ENCODE results near the gene MYO1C.
"Not testable (repeated sequence)": the region's sequence is repeated elsewhere in the genome, so short reads cannot be mapped to it uniquely, and the experiment has no call there.

MYO1C gene

GRCh38 chr17:1461198-1461944, 31.1 kb downstream of the MYO1C start:
- no peak for DNase-seq

GRCh38 chr17:1460233-1460632, 32.3 kb downstream of the MYO1C start:
- DNase-seq, result no peak

GRCh38 chr17:1455797-1456599, 36.5 kb downstream of the MYO1C start, which contains the start of gene CRK:
CRK (minus strand) TSS chr17:1456232; CDS start chr17:1456117, 115 bp downstream.
- DNase-seq, result peak; percentile 96

- DNase-seq, result peak; percentile 70
Measured at GRCh38 chr17:1455291-1455796, 37.1 kb downstream of the MYO1C start.

GRCh38 chr17:1454541-1454940, 37.9 kb downstream of the MYO1C start:
- DNase-seq, result no peak

- not testable (repeated sequence) for DNase-seq
Measured at GRCh38 chr17:1453694-1454093, 38.8 kb downstream of the MYO1C start.

DNA sequence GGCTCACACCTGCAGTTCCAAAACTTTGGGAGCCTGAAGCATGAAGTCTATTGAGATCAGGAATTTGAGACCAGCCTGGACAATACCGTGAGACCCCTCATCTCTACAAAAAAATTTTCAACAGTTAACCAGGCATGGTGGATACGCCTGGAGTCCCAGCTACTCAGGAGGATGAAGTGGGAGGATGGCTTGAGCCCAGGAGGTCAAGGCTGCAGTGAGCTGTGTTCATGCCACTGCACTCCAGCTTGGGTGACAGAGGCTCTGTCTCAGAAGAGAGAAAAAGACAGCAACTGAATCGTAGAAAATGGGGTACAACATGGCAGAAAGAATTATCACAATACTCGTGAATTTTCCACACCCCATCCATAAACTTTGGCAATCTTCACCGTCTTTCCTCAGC, 39.6 kb downstream of the MYO1C start:
- DNase-seq, result no peak

- DNase-seq, result not testable (repeated sequence)
Measured at GRCh38 chr17:1450261-1450660, 42.2 kb downstream of the MYO1C start.

- DNase-seq, result no peak
Measured at GRCh38 chr17:1449412-1449967, 43.0 kb downstream of the MYO1C start.

DNA sequence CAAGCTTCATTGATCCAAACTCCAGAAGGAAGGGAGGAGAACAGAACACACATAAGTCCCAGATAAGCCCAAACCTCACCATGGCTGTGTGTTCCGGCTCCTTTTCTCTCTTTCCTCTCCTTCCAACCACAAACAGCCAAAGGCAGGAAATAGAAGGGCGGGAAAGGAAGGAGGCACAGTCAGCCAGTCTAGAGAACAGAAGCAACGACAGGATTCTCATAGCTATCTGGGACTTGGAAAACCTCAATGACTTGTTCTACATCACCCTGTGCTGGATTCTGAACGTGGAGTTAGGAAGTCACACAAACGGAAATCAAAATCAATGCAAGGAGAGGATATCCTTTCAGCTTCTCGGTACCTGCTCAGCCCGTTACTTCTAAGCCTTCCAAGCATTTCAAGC, 45.4 kb downstream of the MYO1C start:
- no peak for DNase-seq

GRCh38 chr17:1446201-1446600, 46.3 kb downstream of the MYO1C start:
- no peak for DNase-seq

DNA sequence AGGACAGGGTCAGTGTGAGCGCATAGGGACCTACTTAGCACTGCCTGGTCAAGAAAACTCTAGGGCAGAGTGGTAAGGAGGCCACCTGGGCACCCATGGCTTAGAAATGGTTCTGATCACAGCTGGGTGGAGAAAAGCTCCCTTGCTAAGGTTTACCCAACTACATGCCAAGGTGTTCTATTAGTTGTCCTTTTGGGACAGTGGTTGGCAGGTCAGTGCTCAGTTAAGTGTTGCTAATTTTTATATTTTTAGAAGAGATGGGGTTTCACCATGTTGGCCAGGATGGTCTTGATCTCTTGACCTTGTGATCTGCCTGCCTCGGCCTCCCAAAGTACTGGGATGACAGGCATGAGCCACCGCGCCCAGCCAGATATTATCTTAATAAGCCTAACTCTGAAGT, 46.8 kb downstream of the MYO1C start:
- not testable (repeated sequence) for DNase-seq

GRCh38 chr17:1442721-1443120, 49.8 kb downstream of the MYO1C start:
- DNase-seq, result not testable (repeated sequence)

- no peak for DNase-seq
Measured at GRCh38 chr17:1442187-1442586, 50.3 kb downstream of the MYO1C start.

DNA sequence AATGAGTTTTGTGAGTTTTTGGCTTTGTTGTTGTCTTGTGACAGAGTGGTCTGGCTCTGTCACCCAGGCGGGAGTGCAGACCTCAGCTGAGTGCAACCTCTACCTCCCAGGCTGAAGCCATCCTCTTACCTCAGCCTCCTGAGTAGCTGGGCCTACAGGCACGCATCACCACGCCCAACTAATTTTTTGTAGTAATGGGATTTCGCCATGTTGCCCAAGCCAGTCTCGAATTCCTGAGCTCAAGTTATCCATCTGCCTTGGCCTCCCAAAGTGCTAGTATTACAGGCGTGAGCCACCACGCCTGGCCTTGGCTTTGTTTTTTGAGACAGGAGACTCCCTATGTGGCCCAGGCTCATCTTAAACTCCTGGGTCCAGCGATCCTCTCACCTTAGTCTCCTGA, 51.6 kb downstream of the MYO1C start:
- DNase-seq, result no peak

DNA sequence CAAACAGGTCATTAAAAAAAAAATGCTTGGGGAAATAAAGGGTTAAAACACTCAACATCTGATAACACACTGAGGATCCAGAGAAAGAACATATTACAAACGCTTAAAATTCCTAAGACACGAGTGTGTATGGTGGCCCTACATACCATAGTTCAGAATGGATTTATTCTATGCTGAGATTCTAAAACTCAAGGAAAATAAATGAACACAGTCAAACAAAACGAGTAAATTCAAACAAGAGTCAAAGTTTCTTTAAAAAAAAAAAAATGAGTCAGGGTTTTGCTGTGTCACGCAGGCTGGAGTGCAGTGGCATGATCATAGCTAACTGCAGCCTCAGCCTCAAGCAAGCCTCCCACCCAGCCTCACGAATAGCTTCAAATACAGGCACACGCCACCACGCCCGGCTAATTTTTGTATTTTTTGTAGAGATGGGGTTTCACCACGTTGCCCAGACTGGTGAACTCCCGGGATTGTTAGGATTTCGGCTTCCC, 53.8 kb downstream of the MYO1C start:
- DNase-seq, result peak; percentile 81

DNA sequence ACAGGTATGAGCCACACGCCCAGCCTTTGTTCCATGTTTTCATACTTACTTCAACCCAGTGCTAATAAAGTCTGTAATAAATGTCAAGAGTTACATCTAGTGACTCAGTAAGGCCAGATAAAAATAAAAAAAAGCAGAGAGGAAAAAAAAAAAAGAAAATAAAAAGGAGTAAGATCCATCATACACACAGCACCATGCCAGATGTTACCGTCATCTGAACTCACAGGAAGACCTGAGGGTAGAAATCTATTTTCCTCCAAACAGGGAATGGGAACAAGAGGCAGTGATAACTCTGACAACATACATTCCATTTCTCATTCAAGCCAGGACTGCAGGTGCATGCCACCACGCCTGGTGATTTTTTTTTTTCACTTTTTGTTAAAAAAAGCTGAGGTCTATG, 57.2 kb downstream of the MYO1C start:
- no peak for DNase-seq

DNA sequence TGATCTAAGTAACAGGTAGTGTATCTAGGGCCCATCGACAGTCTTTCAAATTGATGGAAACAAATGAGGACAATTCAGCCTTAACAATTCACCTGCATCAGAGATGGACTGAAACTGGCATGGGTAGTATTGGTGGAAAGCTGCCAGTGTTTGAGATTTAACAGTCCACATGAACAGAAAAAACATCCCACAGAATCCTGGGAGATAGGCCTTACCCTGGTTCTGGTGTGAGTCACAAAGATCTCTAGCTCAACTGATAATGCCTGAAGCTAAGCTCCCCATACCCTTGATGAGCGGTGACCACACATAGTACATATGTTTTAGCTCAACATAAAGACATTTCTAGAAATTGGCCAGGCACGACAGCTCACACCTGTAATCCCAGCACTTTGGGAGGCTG, 58.3 kb downstream of the MYO1C start:
- DNase-seq, result no peak

DNA sequence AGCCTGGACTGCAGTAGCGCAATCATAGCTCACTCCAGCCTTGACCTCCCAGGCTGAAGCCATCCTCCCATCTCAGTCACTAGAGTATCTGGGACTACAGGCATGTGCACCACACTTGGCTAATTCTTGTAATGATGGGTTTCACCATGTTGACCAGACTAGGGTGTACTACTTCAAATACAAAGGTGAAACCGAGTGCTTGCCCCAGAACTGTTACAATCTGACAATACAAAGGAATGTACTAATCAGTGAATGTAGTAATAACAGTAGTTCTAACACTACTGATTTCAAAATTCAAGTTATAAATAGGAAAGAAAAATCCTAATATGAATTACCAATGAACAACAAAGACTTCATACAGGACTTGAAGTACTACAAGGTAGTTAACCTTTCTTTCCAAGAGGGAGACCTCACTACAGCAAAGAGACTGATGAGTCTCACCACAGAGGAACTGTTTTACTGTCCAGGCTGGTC, 60.8 kb downstream of the MYO1C start:
- DNase-seq, result no peak

DNA sequence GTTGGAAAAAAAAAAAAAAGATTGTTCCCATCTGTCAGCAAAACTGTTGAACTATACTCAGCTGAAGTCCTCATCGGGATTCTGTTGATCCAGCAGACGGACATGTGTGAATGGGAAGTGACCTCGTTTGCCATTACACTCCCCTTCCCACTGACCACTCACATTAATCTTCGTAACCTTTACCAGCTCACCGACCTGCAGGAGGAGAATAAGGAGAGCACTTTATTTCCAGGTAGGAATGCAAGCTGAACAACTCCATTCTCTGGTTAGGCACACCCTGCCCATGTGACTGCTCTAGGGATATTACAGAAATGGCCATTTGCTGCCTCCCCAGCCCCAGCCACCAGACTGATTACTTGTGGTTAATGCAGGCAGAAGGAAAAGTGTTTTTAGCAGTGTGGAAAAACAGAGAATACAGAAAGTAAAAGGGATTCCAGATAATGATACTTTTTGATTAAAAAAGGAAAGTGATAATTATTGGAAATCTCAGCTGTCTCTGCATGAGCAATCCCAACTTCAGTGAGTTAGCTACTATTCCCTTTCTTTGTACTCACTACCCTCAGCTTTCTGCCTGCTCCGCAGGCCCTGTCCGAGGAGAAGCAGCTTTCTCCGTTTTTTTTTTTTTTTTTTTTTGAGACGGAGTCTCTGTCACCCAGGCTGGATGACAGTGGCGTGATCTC, 68.9 kb downstream of the MYO1C start:
- DNase-seq, result no peak

DNA sequence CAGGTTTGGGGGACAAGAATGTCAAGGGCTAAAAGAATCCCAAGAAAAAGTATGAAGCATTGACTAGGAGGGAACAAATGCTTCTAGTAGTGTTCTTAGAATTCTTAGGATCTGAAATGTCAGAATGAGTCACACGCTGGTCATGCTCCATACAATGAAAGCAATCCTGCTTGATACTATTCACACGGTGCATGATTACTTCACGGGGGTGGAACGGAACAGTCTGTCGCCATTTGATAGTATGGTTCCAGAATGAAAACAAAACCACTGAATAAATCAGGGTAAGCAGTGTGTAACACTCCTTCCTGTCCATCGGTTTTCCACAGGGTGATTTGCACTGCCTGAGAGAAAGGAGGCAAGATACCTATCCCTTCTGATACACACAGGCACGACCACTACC, 69.6 kb downstream of the MYO1C start:
- DNase-seq, result peak; percentile 93

GRCh38 chr17:1421470-1421869, 71.0 kb downstream of the MYO1C start:
- DNase-seq, result no peak

Data from fibroblast of skin of abdomen (primary cell).